ENCODE results near the gene CFLAR. TPM values are rescaled to one million over a fixed set of nuclear protein-coding genes. Genes with fewer than 3 reads are reported as not detected.

CFLAR gene
- total and polyA plus RNA-seq, 2 of the 13 experiments (the other 11 are each of a cell fraction or from before 2014, with no cell fraction given): 43.8 to 92.1 TPM

GRCh38 chr2:201132518-201132917 is 16.6 kb downstream of the CFLAR start:
- FAIRE-seq (no peak), DNase-seq (ENCODE audit: low spot score) (no peak), ATAC-seq (no peak)
- POLR2A ChIA-PET: interaction anchor here (1.0 kb wide), 1 partner anchor 14 kb away, joined by 3 read pairs; no protein-coding TSS in a partner anchor
- intact Hi-C loops (cut with micrococcal nuclease; ENCODE audit: unreplicated experiment): no loop called here
- Histone ChIP-seq H4K20me1 (ENCODE audit: insufficient read depth, low read length) (peaks cover 5% of the 10 kb centered on the region; the same call in 1 of the 2 replicates), H3K79me2 (ENCODE audit: insufficient read depth, low read length) (peaks cover 57% of the 10 kb centered on the region), H3K4me1 (ENCODE audit: insufficient read depth, low read length) (peaks cover 20% of the 10 kb centered on the region), H3K4me2 (ENCODE audit: low read depth, low read length) (no peak overlapping the region), H3K4me3 (replicated peaks in 1 of 3; ENCODE audit: insufficient read depth in 1 of 3, low read depth in 2 of 3, low read length in 3 of 3) (no peak overlapping the region), H3K27ac (ENCODE audit: extremely low read length, insufficient read depth, low read length) (no peak overlapping the region), H3K36me3 (replicated peaks in 1 of 2; ENCODE audit: control insufficient read depth in 1 of 2, insufficient read depth in 2 of 2, low read length in 2 of 2) (peaks cover 33 to 56% of the 10 kb centered on the region in 2 experiments), H3K9me3 (ENCODE audit: low read length) (no peaks in the 10 kb centered on the region), H3K27me3 (ENCODE audit: control insufficient read depth in 1 of 2, insufficient read depth in 2 of 2, low read length in 2 of 2) (no peaks in the 10 kb centered on the region), H2AFZ (ENCODE audit: low read length) (no peak overlapping the region), H3K9ac (ENCODE audit: insufficient read depth, low read depth, low read length) (no peak overlapping the region)
- TF ChIP-seq HOXA7 (CRISPR knock-in tag; IDR thresholded peaks at IDR 0.05) (no peak), REXO4 (CRISPR knock-in tag; IDR thresholded peaks at IDR 0.05; ENCODE audit: borderline replicate concordance) (no peak), GTF2F1 (IDR thresholded peaks at IDR 0.05; ENCODE audit: low read length) (no peak), ZNF850 (CRISPR knock-in tag; conservative IDR thresholded peaks at IDR 0.05) (no peak), RELA (CRISPR knock-in tag; IDR thresholded peaks at IDR 0.05) (no peak), ZNF367 (CRISPR knock-in tag; IDR thresholded peaks at IDR 0.05; ENCODE audit: borderline replicate concordance) (no peak), HNF1A (IDR thresholded peaks at IDR 0.05; ENCODE audit: low read depth) (no peak), HNF1A (CRISPR knock-in tag; IDR thresholded peaks at IDR 0.05; ENCODE audit: borderline replicate concordance) (no peak), NONO (IDR thresholded peaks at IDR 0.05) (no peak), NONO (CRISPR knock-in tag; conservative IDR thresholded peaks at IDR 0.05) (no peak), PAWR (CRISPR knock-in tag; IDR thresholded peaks at IDR 0.05; ENCODE audit: borderline replicate concordance) (no peak), ZBTB38 (CRISPR knock-in tag; IDR thresholded peaks at IDR 0.05) (no peak), RBM39 (IDR thresholded peaks at IDR 0.05; ENCODE audit: low read depth, low read length, poor library complexity, severe bottlenecking) (no peak), CREBL2 (CRISPR knock-in tag; IDR thresholded peaks at IDR 0.05; ENCODE audit: borderline replicate concordance) (no peak)
- WGBS (ENCODE audit: low lambda C conversion rate): 100% methylated on average over 1 of the region's 1 CpG
- BruUV-seq (replicated peaks): no TSS peak
- in situ Hi-C loops (cut with HindIII; ENCODE audit: extremely low pct_ligation_motif_present, low pct_unique_long_range_greater_than_20kb): no loop called here
- CTCF ChIA-PET (ENCODE audit: low intra/inter-chr PET ratio, low total read pairs): no interaction called here
